Stimulated activated naive CD4-positive, alpha-beta T cell treated with Interleukin-2 at 50 U/mL for 16 hours (primary cell): ENCODE results near the gene TUBG1.
A peak's percentile ranks its signal among the peaks of the same experiment; 100 is the strongest.

ENCODE experiments used
- DNase-seq: peaks from one replicate; lab custom pipeline; 2025; lab: John Stamatoyannopoulos, UW

The TUBG1 gene

GRCh38 chr17:42609182-42609813, at the start of gene TUBG1, which contains the start of gene RETREG3:
TSS of gene TUBG1 (plus strand) at chr17:42609683. CDS start at chr17:42609738, 55 bp downstream.
TSS of gene RETREG3 (minus strand) at chr17:42609374. CDS start at chr17:42609324, 50 bp downstream.
- DNase-seq = peak; percentile 99

- DNase-seq = no peak
Observed at GRCh38 chr17:42560246-42560645, 49.2 kb upstream of the TUBG1 start.

DNA sequence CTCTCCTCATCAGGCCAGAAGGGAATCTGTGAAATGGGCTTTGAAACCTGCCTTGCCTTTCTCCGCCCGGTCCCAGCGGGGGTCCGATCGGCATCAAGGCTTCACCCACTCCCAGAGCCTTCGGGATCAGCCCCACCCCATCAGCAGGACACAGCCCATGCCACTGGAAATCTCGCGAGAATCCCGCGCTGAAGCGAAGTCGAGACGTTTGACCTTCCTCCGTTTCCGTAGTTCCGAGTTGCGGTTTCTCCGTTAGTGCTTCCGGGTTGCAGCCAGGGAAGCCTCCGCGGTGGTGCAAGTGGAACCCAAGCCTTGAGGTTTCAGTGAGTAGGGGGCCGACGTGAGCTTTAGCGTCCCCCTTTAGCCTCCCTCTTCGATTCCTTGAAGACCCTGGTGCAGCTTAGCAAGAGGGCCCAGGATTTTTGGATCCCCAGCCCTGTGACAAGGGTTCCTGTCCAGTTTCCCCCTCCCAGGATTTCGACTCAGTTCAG, 47.5 kb upstream of the TUBG1 start, which contains the start of gene COASY:
Gene COASY, plus strand, starts transcription at position 252 of the 491 bp plus-strand sequence. CDS start 475 bp downstream, outside the sequence.
- DNase-seq = peak; percentile 90

- DNase-seq = no peak
Observed at GRCh38 chr17:42562388-42563142, 46.9 kb upstream of the TUBG1 start.

DNA sequence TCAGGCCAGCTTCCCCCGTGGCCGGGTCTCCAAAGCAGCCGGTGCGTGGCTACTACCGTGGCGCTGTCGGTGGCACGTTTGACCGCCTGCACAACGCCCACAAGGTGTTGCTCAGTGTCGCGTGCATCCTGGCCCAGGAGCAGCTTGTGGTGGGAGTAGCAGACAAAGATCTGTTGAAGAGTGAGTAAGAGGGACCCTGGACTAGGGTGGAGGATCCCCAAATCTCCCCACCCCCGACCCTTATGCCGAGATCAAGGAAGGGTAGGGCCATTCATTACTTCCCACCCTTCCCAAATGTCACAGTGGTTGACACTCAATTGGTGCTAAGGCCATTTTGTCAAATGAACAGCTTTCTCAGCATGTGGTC, 46.4 kb upstream of the TUBG1 start:
- DNase-seq = no peak

GRCh38 chr17:42563543-42563942, 45.9 kb upstream of the TUBG1 start:
- DNase-seq = no peak

DNA sequence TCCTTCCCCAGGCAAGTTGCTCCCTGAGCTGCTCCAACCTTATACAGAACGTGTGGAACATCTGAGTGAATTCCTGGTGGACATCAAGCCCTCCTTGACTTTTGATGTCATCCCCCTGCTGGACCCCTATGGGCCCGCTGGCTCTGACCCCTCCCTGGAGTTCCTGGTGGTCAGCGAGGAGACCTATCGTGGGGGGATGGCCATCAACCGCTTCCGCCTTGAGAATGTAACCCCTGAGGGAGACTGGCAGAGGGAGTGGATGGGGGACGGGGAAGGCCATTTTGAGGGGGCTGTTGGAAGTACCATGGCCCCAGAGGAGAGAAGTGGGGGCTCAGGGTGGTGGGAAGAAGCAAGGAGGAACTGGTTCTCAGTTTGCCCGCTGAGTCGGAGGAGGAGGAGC, 45.5 kb upstream of the TUBG1 start:
- no peak for DNase-seq

GRCh38 chr17:42564815-42565522, 44.5 kb upstream of the TUBG1 start:
- no peak for DNase-seq

DNA sequence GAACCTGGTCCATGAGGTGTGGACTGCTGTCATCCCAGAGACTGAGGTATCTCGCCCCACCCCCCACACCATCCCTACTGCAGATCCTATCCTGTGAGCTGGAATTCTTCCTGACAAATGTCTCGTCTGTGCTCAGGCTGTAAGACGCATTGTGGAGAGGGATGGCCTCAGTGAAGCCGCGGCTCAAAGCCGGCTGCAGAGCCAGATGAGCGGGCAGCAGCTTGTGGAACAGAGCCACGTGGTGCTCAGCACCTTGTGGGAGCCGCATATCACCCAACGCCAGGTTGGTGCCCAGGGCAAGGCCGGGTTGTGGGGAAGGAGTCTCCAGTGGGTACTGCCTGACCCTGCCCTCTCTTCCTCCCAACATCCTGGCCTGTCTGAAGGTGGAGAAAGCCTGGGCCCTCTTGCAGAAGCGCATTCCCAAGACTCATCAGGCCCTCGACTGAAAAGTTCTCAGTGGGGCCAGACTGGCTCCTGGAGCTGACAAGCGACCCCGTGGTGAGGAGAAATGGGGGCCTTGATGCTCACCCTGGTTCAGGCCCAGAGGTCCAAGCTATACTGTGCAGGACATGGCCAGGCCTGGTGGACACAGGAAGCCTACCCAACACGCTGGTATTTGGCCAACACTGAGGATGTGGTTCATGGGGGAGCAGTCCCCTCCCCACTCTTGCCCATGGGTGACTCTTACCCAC, 43.8 kb upstream of the TUBG1 start:
- DNase-seq = no peak

- DNase-seq = no peak
Observed at GRCh38 chr17:42566215-42566882, 43.1 kb upstream of the TUBG1 start.

GRCh38 chr17:42566883-42567573, 42.5 kb upstream of the TUBG1 start, which contains the start of gene MLX:
TSS of gene MLX (plus strand) at chr17:42567100. CDS start at chr17:42567125, 25 bp downstream.
- peak; percentile 85 for DNase-seq

- DNase-seq = no peak
Observed at GRCh38 chr17:42568341-42569111, 41.0 kb upstream of the TUBG1 start.

DNA sequence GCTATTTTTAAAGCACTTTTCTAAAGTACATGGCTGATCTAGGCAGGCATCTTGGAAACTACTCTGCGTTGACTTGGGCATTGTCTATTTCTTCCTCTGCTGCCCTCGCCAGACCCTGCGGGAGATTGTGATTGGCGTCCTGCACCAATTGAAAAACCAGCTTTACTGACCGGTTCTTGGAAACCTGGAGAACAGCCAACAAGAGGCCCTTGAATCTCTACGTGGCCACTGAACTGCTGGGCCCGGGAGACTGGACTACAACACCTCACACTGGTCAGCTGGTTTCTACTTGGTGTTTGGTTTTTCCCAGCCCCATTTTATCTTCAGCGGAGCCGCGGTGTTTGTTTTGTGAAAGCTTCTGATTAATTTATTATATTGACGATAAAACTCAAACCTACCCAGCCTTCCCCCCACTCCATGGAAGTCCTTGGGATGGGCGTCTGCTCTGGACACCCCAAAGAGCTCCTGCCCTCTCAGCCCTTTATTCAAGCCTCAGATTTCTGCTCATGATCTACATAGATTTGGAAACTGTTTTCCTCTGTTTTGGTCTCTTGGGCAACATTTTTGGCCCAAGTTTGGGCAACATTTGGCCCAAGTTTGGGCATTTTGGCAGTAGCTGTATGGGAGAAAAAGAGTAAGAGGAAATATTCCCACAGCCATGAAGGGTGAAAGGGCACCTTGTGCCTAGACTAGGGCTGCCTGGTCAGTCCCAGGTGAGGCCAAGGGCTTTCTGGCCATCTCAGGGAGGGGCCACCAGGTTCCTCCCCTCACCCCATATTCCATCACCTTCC, 37.9 kb upstream of the TUBG1 start:
- DNase-seq = no peak

DNA sequence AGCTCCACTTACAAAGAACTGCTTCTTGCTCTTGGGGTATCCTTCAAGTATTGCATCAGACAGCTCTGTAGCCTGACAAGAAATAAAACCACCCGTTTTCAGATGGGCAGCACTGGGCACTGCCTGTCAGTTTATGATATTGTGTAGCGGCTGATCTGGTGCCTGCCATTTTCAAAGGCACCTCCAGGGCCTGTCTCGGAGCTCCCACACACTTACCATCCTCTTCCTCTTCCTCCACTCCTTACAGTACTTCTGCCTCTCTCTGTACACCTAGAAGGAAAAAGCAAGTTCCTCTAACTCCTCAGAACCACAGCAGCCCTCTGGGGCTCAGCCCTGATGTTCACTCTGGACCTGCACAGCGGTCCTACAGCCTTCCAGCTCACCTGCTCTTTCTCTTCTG, 36.4 kb upstream of the TUBG1 start:
- no peak for DNase-seq

GRCh38 chr17:42574463-42574862, 35.0 kb upstream of the TUBG1 start:
- DNase-seq = no peak

- DNase-seq = no peak
Observed at GRCh38 chr17:42577140-42577531, 32.3 kb upstream of the TUBG1 start.

GRCh38 chr17:42577532-42578281, 31.8 kb upstream of the TUBG1 start, which contains the start of gene PSMC3IP:
TSS of gene PSMC3IP (minus strand) at chr17:42577729. CDS start at chr17:42577686, 43 bp downstream.
- DNase-seq = peak; percentile 94

DNA sequence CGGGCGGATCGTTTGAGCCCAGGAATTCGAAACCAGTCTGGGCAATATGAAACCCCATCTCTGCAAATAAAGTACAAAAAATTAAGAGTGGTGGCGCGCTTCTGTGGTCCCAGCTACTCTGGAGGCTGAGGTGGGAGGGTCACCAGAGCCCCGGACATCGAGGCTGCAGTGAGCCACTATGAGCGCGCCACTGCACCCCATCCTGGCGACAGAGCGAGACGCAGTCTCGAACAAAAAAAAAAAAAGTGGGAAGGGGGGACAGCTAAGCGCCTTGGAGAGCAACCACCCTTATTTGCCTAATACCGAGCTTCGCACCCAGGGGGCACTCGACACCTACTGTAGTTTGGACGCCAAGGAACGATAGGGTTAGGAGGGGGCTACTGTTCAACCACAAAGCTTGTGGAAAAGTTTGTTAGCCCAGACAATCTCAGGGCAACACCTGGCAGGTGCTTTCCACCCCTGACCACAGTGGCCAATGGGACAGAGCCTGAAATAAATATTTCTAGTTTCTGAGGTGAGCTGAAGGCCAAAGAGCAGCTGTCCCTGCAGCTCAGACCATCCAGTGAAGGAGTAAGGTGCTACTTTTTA, 31.1 kb upstream of the TUBG1 start:
- DNase-seq = peak; percentile 62
